ENCODE measurements around the gene FAM78A.

- TF ChIP-seq EZH2 (IDR thresholded peaks at IDR 0.05; ENCODE audit: insufficient read depth, low read length) (no peak), CTCF (IDR thresholded peaks at IDR 0.05; ENCODE audit: insufficient read depth, low read depth, low read length) (no peak)
Measured at GRCh38 chr9:131324736-131325679, 48.7 kb upstream of the FAM78A start.

Data from astrocyte (in vitro differentiated cells and primary cell).